ENCODE measurements around the gene FAM43A. TPM values are rescaled to one million over a fixed set of nuclear protein-coding genes. Genes with fewer than 3 reads are reported as not detected.

The FAM43A gene, protein sequence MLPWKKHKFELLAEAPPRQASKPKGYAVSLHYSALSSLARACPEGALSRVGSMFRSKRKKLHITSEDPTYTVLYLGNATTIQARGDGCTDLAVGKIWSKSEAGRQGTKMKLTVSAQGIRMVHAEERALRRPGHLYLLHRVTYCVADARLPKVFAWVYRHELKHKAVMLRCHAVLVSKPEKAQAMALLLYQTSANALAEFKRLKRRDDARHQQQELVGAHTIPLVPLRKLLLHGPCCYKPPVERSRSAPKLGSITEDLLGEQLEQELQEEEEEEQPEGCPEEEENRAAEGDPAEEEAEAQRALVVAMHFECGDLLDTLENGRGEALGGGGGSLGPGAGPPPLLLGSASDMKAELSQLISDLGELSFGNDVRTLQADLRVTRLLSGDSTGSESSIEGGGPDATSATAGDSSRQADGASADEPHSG
- total RNA-seq, result 1 to 10 TPM; 2.0 to 2.1 TPM

DNA sequence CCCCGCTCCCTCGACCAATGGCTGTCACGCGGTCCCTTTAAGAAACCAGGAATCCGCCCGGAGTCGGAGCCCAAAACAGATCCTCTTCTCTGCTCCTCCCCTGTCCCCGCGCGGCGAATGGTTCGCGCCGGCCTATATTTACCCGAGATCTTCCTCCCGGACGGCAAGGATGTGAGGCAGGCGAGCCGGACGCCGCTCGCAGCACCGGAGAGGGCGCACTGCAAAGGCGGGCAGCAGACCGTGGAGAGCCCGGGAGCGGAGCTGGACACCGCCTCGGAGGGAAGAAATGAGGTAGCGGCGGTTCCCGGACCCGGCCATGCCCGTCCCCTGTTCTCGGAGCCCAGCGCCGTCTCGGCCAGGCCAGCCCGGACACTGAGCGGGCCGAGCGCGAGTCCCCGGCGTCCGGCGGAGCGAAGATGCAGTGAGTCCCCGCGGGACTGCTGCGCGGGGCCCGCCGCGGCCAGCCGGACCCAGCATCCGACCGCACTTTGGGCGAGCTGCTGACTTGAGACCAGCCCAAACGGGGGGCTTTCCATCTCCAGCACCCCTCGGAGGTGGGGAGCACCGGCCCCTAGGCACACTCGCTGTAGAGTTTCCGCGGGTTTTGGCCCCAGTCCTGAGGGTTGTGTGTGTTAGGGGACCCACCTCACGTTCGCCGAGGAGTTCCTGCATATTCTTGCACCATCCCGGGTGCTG, at the start of gene FAM43A:
Gene FAM43A (plus strand): TSS at position 166 of the 696 bp plus-strand sequence. CDS start 944 bp downstream, outside the sequence.

DNA sequence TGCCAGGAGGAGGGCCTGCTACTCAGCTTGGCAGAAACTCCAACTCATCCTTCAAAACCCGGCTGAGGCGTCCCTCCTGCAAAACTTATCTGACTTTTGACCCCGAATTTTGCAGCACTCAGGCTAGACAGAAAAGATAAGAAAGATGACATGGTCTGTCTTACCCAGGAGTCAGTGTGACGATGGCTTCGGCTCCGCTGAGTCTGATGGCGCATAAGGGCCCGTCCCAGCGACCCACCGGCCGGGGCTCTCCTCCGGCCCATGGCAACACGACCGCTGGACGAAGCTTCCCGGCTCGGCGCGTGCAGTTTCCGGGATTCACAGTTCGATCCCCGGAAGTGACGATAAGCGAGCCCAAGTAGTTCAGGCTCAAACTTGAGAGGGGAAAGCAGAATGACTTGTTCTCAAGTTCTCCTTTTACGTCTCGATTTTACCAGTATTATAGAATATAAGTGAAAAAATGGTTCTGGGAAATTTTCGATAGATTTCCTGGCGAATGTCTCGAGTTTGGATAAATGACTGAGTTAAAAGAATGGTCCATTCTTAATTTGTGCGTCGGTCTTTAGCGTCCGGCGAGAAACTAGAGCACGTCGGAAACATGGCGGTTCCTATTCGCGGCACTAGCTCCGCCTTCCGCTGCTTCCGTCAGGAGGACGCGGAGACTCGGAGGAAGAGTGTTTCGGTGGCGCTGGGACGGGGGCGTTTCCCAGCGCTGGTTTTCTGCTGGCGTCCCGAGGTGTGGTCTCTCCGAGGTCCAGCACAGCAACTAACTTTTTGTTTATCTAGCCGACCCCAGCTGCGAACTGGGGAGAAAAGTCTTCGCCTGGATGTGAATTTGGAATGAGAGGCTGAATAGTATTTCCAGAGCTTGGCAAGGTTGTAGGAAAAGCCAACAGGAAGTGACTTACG, 13.5 kb upstream of the FAM43A start, which contains the start of gene LSG1:
Gene LSG1 (minus strand): TSS at position 292 of the 909 bp plus-strand sequence. CDS start 29 bp downstream, at position 263.

Other genes with a start within 250 kb of the FAM43A start
- gene ATP13A3, start 198.9 kb upstream of the FAM43A start, total RNA-seq, result 10 to 100 TPM; 74.2 to 80.2 TPM
- gene TMEM44, start 52.5 kb upstream of the FAM43A start, total RNA-seq, result 1 to 10 TPM; 3.1 to 3.4 TPM
- 10 to 100 TPM; 29.2 to 33.3 TPM for gene LSG1, start 13.7 kb upstream of the FAM43A start, total RNA-seq

Data from activated naive CD4-positive, alpha-beta T cell treated with anti-CD3 and anti-CD28 coated beads, Interleukin-2, amount 10 ng/mL, durations not matched to agents 5 hours and 36 hours (primary cell).